SK-N-SH (cell line): ENCODE results near the gene PTPRK. TPM values are rescaled to one million over a fixed set of nuclear protein-coding genes. Genes with fewer than 3 reads are reported as not detected.

ENCODE experiments used
- CTCF ChIA-PET: fragments of 300-600, 350-600 bp; formaldehyde crosslinking; extraction: SDS; loops from one replicate; lab custom pipeline; 2021; lab: Yijun Ruan, JAX
- POLR2A ChIA-PET: fragments of 350-600 bp; sonication (Branson Sonifier 250); formaldehyde crosslinking; extraction: SDS; loops from one replicate; lab custom pipeline; 2020; ENCODE audit warnings: antibody characterized with exemption, inconsistent platforms; lab: Yijun Ruan, JAX
- DNase-seq: peaks from one replicate; pipeline ENCODE4 v3.0.0; 2012
- H2AFZ ChIP-seq: fragments of 200-600 bp; sonication (generic); 2 replicates; pipeline ENCODE4 v1.8.1; 2016; ENCODE audit warnings: antibody characterized with exemption, mild to moderate bottlenecking, low read depth
- H3F3A ChIP-seq: fragments of 200-600 bp; sonication (generic); replicated peaks from 2 replicates; pipeline ENCODE3; 2016; ENCODE audit warnings: antibody characterized with exemption, mild to moderate bottlenecking; ENCODE audit not compliant: insufficient read depth
- H3K27ac ChIP-seq, 2 experiments: fragments of 200-500 bp in 1 of 2; fragments of 200-600 bp in 1 of 2; sonication (Bioruptor generic) in 1 of 2; sonication (generic), shearing (Covaris generic) in 1 of 2; 2 replicates each; pipeline versions ENCODE4 v1.5.1 to v1.6.1; 2014 to 2016; ENCODE audit warnings: low read depth in 2 of 2, inconsistent platforms in 1 of 2, low read length in 1 of 2, mild to moderate bottlenecking in 1 of 2, mixed read lengths in 1 of 2
- H3K27me3 ChIP-seq: fragments of 200-600 bp; sonication (generic), shearing (Covaris generic); 2 replicates; pipeline ENCODE4 v1.6.1; 2016; ENCODE audit warnings: mixed run types; ENCODE audit not compliant: insufficient read depth
- H3K36me3 ChIP-seq, 2 experiments: fragments of 200-500 bp in 1 of 2; fragments of 200-600 bp in 1 of 2; sonication (Bioruptor generic) in 1 of 2; sonication (generic) in 1 of 2; replicated peaks in 1 of 2; 2 replicates each; pipeline versions ENCODE3 to v1.5.1; 2014 to 2016; ENCODE audit warnings: low read length in 1 of 2, mild to moderate bottlenecking in 1 of 2; ENCODE audit not compliant: insufficient read depth in 2 of 2, control insufficient read depth in 1 of 2
- H3K4me1 ChIP-seq, 2 experiments: fragments of 200-500 bp in 1 of 2; fragments of 200-600 bp in 1 of 2; sonication (Bioruptor generic) in 1 of 2; sonication (generic), shearing (Covaris generic) in 1 of 2; 2 replicates each; pipeline versions ENCODE4 v1.5.1 to v1.6.1; 2014 to 2016; ENCODE audit warnings: low read depth in 1 of 2, low read length in 1 of 2, mixed run types in 1 of 2; ENCODE audit not compliant: insufficient read depth in 2 of 2, control insufficient read depth in 1 of 2
- H3K4me2 ChIP-seq: fragments of 200-600 bp; sonication (generic), shearing (Covaris generic); 2 replicates; pipeline ENCODE4 v1.6.1; 2017; ENCODE audit warnings: mixed run types
- H3K4me3 ChIP-seq, 2 experiments: fragments of 200-500 bp in 1 of 2; fragments of 200-600 bp in 1 of 2; sonication (Bioruptor generic) in 1 of 2; sonication (generic), shearing (Covaris generic) in 1 of 2; 2 replicates each; pipeline versions ENCODE4 v1.5.1 to v1.8.1; 2014 to 2016; ENCODE audit warnings: low read depth in 2 of 2, inconsistent platforms in 1 of 2, low read length in 1 of 2, mild to moderate bottlenecking in 1 of 2, mixed read lengths in 1 of 2, moderate library complexity in 1 of 2
- H3K79me2 ChIP-seq: fragments of 200-600 bp; sonication (generic); 2 replicates; pipeline ENCODE4 v1.8.1; 2017; ENCODE audit warnings: mild to moderate bottlenecking; ENCODE audit not compliant: insufficient read depth
- H3K9ac ChIP-seq: fragments of 200-600 bp; sonication (generic); 2 replicates; pipeline ENCODE4 v1.6.1; 2017; ENCODE audit warnings: mixed run types
- H3K9me2 ChIP-seq: fragments of 200-600 bp; sonication (generic); 2 replicates; pipeline ENCODE4 v1.6.1; 2017; ENCODE audit warnings: mixed run types
- H3K9me3 ChIP-seq: fragments of 200-600 bp; sonication (generic); 2 replicates; pipeline ENCODE4 v1.6.1; 2017; ENCODE audit warnings: mixed run types, mild to moderate bottlenecking, moderate library complexity
- H4K20me1 ChIP-seq: fragments of 200-600 bp; sonication (generic); 2 replicates; pipeline ENCODE4 v1.6.1; 2017; ENCODE audit warnings: mild to moderate bottlenecking, mixed run types; ENCODE audit not compliant: insufficient read depth
- EP300 ChIP-seq, 2 experiments: IDR thresholded peaks; 2 replicates each; pipeline versions ENCODE4 v1.4.0 to v1.6.1; 2012; ENCODE audit warnings: borderline replicate concordance in 1 of 2, low read depth in 1 of 2, low read length in 1 of 2
- FOXM1 ChIP-seq: IDR thresholded peaks from 2 replicates; pipeline ENCODE4 v1.4.0; 2012; ENCODE audit warnings: low read depth, mild to moderate bottlenecking
- JUND ChIP-seq: IDR thresholded peaks from 2 replicates; pipeline ENCODE4 v1.4.0; 2012
- NFIC ChIP-seq: IDR thresholded peaks from 2 replicates; pipeline ENCODE4 v1.4.0; 2012; ENCODE audit warnings: borderline replicate concordance
- NRF1 ChIP-seq: IDR thresholded peaks from 2 replicates; pipeline ENCODE4 v1.6.1; 2012; ENCODE audit warnings: low read depth, mild to moderate bottlenecking, low read length
- RCOR1 ChIP-seq: fragments of 150-350 bp; IDR thresholded peaks from 2 replicates; pipeline ENCODE4 v1.6.1; 2017; ENCODE audit warnings: antibody characterized with exemption, low read length
- SIN3A ChIP-seq: IDR thresholded peaks from 2 replicates; pipeline ENCODE4 v1.6.1; 2012; ENCODE audit warnings: low read depth, mild to moderate bottlenecking, low read length, moderate library complexity, borderline replicate concordance
- SMC3 ChIP-seq: IDR thresholded peaks from 2 replicates; pipeline ENCODE4 v1.6.1; 2012; ENCODE audit warnings: low read depth, low read length, improper control_type of control experiment
- TCF12 ChIP-seq: IDR thresholded peaks from 2 replicates; pipeline ENCODE4 v1.4.0; 2012
- WGBS: methylation state at CpG from one replicate; pipeline ENCODE4 v1.1.6; 2017; ENCODE audit warnings: low lambda C conversion rate; 5-methylcytosine and 5-hydroxymethylcytosine counted together
- polyA plus RNA-seq, 3 experiments: library from polyadenylated mRNA; depleted of rRNA; stranded (reverse); fragments of >200 nt; gene quantifications; 2 replicates each; pipeline ENCODE4 v1.2.3, GENCODE V29; 2012
- TF ChIP-seq, protein P1 (sequence below): IDR thresholded peaks from 2 replicates; pipeline ENCODE4 v1.4.0; 2012; ENCODE audit warnings: low read depth, borderline replicate concordance
- TF ChIP-seq, protein P2 (sequence below): IDR thresholded peaks from 2 replicates; pipeline ENCODE4 v1.4.0; 2012; ENCODE audit warnings: low read depth

Gene PTPRK
- polyA plus RNA-seq, 1 of the 3 experiments (the other 2 are of a cell fraction): 9.5 TPM

DNA sequence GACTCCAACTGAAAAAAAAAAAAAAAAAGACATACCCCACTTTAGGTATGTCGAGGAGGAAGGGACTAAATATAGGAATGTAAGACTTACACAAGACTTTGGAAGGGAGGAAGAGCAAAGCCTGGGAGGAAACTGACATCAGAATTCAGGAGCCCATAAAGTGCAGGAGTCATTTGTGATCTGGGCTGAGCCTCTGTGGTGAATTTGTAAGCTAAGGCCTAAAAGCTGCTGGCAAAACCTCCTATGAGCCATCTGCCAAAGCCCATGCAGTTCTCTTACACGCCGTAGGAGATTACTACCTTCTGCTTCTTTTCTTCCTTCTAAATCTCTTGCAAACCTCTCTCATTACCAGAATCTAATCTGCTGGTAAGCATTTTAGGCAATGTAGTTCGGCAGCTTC, 567.6 kb downstream of the PTPRK start:
- CTCF ChIA-PET: no interaction called here
- no peaks in the 10 kb centered on the region for H3K36me3 ChIP-seq
- H3K27me3 ChIP-seq: no peaks in the 10 kb centered on the region

DNA sequence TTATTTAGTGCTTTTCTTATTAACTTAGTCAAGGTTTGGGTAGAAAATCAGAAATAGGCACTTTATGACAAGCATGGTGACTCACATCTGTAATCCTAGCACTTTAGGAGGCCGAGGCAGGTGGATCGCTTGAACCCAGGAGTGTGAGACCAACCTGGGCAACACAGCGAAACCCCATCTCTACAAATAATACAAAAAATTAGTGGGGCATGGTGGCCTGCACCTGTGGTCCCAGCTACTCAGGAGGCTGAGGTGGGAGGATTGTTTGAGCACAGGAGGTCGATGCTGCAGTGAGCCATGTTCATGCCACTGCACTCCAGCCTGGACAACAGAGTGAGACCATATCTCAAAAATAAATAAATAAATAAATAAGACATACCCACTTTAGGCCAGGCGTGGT, 568.2 kb downstream of the PTPRK start:
- POLR2A ChIA-PET: no interaction called here
- Histone ChIP-seq H3K4me3 (no peak overlapping the region), H3K4me1 (no peaks in the 10 kb centered on the region), H3K27me3 (no peaks in the 10 kb centered on the region), H3K9me2 (no peaks in the 10 kb centered on the region), H3K27ac (no peak overlapping the region), H3K4me2 (no peak overlapping the region), H4K20me1 (no peaks in the 10 kb centered on the region), H3K9me3 (no peaks in the 10 kb centered on the region), H2AFZ (no peak overlapping the region), H3F3A (peaks cover 4% of the 10 kb centered on the region), H3K36me3 (no peaks in the 10 kb centered on the region), H3K9ac (no peak overlapping the region), H3K79me2 (no peaks in the 10 kb centered on the region)
- CTCF ChIA-PET: no interaction called here
- TF ChIP-seq JUND (no peak), TCF12 (no peak), FOXM1 (no peak), RCOR1 (no peak), NFIC (no peak), SIN3A (no peak), EP300 (IDR thresholded peaks at IDR 0.05; ENCODE audit: borderline replicate concordance in 1 of 2, low read depth in 1 of 2, low read length in 1 of 2) (no peak), NRF1 (no peak)
- TF ChIP-seq, protein P1, sequence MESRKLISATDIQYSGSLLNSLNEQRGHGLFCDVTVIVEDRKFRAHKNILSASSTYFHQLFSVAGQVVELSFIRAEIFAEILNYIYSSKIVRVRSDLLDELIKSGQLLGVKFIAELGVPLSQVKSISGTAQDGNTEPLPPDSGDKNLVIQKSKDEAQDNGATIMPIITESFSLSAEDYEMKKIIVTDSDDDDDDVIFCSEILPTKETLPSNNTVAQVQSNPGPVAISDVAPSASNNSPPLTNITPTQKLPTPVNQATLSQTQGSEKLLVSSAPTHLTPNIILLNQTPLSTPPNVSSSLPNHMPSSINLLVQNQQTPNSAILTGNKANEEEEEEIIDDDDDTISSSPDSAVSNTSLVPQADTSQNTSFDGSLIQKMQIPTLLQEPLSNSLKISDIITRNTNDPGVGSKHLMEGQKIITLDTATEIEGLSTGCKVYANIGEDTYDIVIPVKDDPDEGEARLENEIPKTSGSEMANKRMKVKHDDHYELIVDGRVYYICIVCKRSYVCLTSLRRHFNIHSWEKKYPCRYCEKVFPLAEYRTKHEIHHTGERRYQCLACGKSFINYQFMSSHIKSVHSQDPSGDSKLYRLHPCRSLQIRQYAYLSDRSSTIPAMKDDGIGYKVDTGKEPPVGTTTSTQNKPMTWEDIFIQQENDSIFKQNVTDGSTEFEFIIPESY: no peak
- TF ChIP-seq, protein P2, sequence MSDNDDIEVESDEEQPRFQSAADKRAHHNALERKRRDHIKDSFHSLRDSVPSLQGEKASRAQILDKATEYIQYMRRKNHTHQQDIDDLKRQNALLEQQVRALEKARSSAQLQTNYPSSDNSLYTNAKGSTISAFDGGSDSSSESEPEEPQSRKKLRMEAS: no peak
- DNase-seq: no peak
- WGBS: 82% methylated on average over 5 of the region's 5 CpGs

More for the DNA sequence above, 567.6 kb downstream of the PTPRK start:
- TF ChIP-seq SMC3 (no peak), SIN3A (no peak)
- Histone ChIP-seq H3K4me1 (no peaks in the 10 kb centered on the region), H3F3A (peaks cover 4% of the 10 kb centered on the region), H3K4me3 (no peak overlapping the region), H3K4me2 (no peak overlapping the region), H4K20me1 (no peaks in the 10 kb centered on the region), H3K9ac (no peak overlapping the region), H3K79me2 (no peaks in the 10 kb centered on the region), H2AFZ (no peak overlapping the region), H3K9me3 (no peaks in the 10 kb centered on the region), H3K9me2 (no peaks in the 10 kb centered on the region), H3K27ac (no peak overlapping the region)
- POLR2A ChIA-PET: no interaction called here
- WGBS: 85% methylated on average over 4 of the region's 4 CpGs
- DNase-seq: no peak
